Measurements from ENCODE around the gene NEURL4. TPM values are rescaled to one million over a fixed set of nuclear protein-coding genes. Genes with fewer than 3 reads are reported as not detected.
A peak's percentile ranks its signal among the peaks of the same experiment; 100 is the strongest.

NEURL4 gene
- total RNA-seq, 1 donor from 2014 or later: 61.5 TPM

- Mint-ChIP-seq H3K4me1 (ENCODE audit: unreplicated experiment) (peaks cover 29% of the 10 kb centered on the region), H3K4me3 (peak overlapping the region; percentile 89), H3K9me3 (no peaks in the 10 kb centered on the region), H3K27ac (peak overlapping the region; percentile 91), H3K36me3 (no peaks in the 10 kb centered on the region), H3K27me3 (no peaks in the 10 kb centered on the region)
- no peak for DNase-seq (ENCODE audit: extremely low spot score, unreplicated experiment)
- TF ChIP-seq CTCF (conservative IDR thresholded peaks at IDR 0.05): peak; percentile 3
Observed at GRCh38 chr17:7352503-7352889, 23.4 kb upstream of the NEURL4 start.

DNA sequence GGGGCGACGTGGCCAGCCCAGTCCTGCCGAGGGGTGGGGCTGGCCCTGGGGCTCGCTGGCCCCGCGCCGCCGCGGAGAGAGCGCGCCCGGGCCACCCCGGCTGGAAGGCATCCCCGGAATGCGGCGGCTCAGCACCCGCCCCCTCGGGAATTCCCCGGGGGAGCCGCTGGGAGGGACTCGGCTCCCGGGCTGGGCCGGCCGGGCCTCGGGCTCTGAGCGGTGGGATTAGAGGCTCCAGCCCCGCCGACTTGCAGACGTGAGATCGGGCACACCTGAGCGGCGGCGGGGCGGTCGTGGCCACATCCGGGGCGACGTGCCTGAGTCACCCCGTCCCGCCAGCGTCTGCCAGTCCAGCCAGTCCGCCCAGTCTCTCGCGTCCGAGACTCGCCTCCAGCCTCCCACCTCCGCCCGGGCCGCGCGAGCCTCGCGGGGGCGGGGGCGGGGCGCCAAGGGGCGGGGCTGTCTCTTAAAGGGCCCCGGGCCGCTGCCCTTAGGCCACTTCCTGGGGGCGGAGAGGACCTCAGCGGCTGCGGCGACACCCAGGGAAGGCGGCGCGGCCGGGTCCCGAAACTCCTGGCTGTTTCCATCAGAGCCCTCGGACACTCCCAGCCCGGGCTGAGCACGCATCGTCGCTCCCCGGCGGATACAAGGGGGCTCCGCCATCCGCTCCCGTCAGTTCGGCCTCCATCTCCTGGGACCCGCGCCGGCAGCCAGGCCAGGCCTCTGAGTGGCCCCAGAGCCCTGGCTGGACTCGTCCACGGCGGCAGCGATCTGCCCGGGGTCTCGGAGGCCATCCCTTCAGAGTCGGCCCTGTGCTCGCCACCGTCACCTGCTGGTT, 22.7 kb upstream of the NEURL4 start, which contains the start of gene KCTD11:
KCTD11 (plus strand) TSS at position 498 of the 838 bp plus-strand sequence.
- Mint-ChIP-seq H3K4me3 (peak within 1 kb of the TSS; percentile 90), H3K27me3 (no peaks in the 10 kb centered on the region), H3K4me1 (ENCODE audit: unreplicated experiment) (peaks cover 29% of the 10 kb centered on the region), H3K36me3 (no peaks in the 10 kb centered on the region), H3K27ac (peak within 1 kb of the TSS; percentile 97), H3K9me3 (no peaks in the 10 kb centered on the region)
- peak; percentile 69 for TF ChIP-seq CTCF (conservative IDR thresholded peaks at IDR 0.05)
- DNase-seq (ENCODE audit: extremely low spot score, unreplicated experiment): peak; percentile 88

DNA sequence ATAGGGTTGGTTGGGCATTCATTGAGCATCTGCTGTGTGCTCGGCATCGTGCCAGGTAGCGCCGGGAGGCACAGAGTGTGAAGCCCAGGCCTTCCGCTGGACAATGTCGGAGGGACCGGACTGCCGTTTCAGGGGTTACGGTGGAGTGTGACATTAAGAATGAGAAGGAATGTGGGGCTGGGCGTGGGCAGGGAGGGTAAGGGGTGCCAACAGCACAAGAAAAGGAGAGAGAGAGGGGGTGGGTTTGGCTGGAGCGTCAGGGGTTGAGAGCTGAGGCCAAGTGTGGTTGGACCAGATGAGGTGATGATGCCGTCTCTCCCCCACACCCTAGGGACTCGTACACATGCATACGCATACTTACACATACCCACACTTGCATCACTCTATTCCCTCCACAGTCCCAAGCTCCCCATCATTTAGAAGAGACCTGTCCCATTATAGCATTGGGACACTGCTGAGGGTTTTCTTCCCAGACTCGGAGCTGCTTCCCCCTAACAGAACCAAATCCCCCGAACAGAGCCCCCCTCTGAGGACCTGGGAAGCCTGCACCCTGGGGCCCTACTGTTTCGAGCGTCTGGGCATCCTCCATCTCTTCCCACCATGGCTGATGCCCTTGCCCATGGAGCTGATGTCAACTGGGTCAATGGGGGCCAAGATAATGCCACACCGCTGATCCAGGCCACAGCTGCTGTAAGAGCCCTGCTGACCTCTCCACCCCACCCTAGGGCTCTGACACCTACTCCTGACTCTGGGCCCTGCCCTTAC, 19.5 kb upstream of the NEURL4 start:
- H3K9me3 Mint-ChIP-seq: no peaks in the 10 kb centered on the region
- H3K4me3 Mint-ChIP-seq: peak overlapping the region; percentile 90
- DNase-seq (ENCODE audit: extremely low spot score, unreplicated experiment): no peak
- peaks cover 11% of the 10 kb centered on the region for H3K27me3 Mint-ChIP-seq
- H3K36me3 Mint-ChIP-seq: no peaks in the 10 kb centered on the region
- TF ChIP-seq CTCF (conservative IDR thresholded peaks at IDR 0.05): no peak
- H3K27ac Mint-ChIP-seq: peak overlapping the region; percentile 97
- peaks cover 19% of the 10 kb centered on the region for H3K4me1 Mint-ChIP-seq (ENCODE audit: unreplicated experiment)

- no peak for DNase-seq (ENCODE audit: extremely low spot score, unreplicated experiment)
Observed at GRCh38 chr17:7347630-7348477, 18.7 kb upstream of the NEURL4 start.

More at GRCh38 chr17:7347630-7348477, 18.7 kb upstream of the NEURL4 start:
- Mint-ChIP-seq H3K9me3 (no peaks in the 10 kb centered on the region), H3K36me3 (no peaks in the 10 kb centered on the region), H3K27ac (peak overlapping the region; percentile 78), H3K4me1 (ENCODE audit: unreplicated experiment) (peaks cover 19% of the 10 kb centered on the region), H3K27me3 (peaks cover 14% of the 10 kb centered on the region), H3K4me3 (no peak overlapping the region)
- no peak for TF ChIP-seq CTCF (conservative IDR thresholded peaks at IDR 0.05)
